GM18499 (cell line): ENCODE results near the gene RITA1.
"Not testable (repeated sequence)": the region's sequence is repeated elsewhere in the genome, so short reads cannot be mapped to it uniquely, and the experiment has no call there.

Experiments
- ATAC-seq: cut with Tn5 transposase; IDR thresholded peaks from one replicate; pipeline ENCODE4 v1.9.1; 2021; ENCODE audit warnings: moderate number of reproducible peaks; ENCODE audit not compliant: insufficient read depth, unreplicated experiment

Gene RITA1

DNA sequence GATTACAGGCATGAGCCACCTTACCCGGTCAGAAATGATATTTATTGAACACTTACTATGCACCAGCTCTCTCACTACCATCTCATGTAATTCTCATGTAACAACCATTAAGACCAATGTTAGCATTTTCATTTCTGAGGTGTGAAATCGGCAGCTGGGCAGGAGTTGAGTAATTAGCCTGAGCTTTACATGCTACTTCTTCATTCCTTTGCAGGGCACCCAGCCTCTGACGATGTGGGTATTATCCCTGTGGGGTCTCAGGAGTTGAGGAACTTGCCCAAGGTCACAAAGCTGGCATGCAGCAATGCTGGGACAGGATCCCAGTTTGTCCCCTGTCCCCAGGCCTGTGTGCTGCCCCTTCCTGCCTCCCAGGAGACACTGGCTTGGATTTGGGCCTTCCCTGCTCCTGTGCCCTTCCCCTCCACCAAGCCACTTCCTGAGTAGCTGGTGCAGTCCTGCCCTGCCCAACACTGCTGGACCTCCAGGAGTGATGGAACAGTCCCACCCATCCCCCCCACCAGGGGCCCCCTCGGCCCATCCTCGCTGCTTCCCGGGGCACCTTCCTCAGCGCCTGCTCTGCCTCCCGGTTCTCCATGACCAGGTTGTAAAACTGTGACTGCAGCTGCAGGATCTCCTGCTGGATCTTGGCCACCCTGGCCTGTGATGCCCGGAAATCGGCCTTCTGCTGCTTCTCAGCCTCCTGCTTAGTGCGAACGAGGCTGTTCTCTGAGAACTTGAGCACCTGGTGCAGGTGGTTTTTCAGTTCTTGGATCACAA is 14.7 kb downstream of the RITA1 start:
- no peak for ATAC-seq

DNA sequence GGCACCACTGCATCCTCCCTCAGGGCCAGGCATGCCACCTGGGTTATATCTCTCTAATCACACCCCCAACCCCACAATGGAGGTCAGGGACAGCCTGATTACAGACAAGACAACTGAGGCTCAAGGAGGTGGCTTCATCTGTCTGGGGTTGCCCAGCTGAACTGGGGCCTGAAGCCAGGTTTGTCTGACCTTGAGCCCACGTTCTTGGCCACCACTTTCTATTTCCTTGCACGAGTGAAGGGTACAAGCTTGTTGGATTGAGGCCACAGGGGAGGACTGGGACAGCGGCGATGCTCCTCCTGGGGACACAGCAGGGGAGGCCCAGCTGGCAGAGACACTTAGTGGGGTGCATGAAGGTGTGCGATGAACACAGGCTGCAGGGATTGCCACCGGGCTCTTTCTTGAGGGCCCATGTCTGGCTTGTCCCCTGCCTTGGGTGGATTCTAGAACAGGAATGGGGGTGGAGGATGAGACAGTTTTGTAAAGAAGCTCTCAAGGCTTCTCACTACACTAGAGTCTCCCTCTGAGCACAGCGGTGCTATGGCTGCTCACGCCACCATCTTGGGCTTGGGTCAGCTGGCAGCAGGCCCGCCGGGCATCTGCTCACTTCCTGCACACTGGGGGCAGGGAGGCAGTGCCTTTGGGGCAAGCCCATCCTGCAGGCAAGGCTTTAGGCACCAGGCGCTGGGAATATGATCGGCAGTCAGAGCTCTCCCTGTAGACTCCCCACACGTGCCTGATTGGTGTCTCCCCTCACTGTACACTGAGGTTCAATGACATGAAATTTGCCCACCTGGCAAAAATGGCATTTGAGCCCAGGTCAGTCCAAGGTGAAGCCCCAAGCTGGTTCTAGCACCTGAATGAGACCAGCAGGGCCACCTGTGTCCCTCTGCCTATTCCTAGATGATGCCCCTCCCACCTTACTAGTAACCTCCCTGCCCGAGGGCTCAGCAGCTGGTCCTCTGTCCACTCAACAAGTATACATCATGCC is 16.0 kb downstream of the RITA1 start:
- ATAC-seq, result no peak

DNA sequence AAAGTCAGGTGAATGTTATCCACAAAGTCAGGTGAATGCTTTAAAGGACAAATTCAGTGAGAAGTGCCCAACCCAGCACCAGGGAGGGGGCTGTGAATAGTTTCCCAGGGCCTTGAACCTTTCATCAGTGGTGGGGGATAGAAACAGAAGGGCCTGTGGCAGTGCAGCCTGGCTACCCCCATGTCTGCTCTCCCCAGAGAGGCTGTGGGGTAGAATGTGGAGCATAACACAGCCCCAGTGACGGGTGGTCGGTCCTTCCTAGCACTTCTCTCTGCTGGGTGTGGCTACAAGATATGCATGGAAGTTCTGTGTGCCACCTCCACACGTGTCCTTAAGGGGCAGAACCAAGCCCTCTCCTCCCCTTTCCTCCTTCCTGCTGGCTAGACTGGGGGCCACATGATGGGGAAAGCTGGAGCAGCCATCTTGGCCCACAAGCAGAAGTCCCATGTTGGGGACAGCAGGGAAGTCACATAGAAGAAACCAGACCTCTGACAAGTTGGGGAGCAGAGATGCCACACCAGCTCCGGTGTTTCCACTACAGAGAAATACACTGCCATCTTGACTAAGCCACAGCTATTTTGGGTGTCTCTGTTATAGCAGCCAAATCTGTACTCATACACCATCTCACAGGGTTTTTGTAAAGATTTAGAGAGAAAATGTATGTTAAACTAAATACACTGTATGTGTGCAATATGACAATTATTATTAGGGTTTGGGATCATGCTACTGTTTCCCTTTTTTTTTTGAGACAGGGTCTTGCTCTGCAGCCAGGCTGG is 17.0 kb downstream of the RITA1 start:
- no peak for ATAC-seq

DNA sequence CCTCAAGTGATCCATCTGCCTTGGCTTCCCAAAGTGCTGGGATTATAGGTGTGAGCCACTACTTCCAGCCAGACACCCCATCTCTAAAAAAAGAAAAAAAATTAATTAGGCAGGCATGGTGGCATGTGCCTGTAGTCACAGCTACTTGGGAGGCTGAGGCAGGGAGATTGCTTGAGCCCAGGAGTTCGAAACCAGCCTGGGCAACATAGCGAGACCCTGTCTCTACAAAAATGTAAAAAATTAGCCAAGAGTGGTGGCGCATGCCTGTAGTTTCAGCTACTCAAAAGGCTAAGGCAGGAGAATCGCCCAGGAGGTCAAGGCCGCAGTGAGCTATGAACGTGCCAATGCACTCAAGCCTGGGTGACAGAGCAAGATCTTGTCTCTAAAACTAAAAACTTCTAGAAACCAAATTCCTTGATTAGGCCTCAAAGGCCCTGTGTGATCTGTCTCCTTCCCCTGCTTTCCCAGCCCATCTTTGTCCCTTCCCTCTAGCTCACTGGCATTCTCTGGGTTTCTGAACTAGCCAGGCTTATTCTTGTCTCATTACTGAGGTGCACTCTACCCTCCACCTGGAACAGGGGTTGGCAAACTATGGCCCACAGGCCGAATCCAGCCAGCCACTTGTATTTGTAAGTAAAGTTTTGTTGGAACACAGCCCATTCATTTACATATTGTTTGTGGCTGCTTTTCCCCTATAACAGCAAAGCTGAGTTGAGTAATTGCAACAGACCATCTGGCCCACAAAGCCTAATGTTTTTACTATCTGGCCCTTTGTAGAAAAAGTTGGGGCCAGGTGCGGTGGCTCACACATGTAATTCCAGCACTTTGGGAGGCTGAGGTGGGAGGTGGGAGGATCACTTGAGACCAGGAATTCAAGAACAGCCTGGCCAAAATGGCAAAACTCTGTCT is 18.6 kb downstream of the RITA1 start:
- ATAC-seq, result no peak

DNA sequence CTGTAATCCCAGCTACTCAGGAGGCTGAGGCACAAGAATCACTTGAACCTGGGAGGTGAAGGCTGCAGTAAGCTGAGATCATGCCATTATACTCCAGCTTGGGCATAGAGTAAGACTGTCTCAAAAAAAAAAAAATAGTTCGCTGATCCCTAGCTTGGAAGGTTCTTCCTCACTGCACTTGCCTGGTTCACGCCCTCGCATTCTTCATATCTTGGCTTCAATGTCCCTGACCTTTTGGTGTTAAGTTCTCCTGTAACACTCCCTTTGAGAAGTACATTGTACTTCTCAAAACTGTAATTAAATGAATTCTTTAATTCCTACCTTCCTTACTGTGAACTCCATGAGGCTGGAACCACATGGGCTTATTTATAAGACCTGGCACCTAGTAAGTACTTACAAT is 19.3 kb downstream of the RITA1 start:
- no peak for ATAC-seq

GRCh38 chr12:113206802-113207201 is 21.3 kb downstream of the RITA1 start:
- not testable (repeated sequence) for ATAC-seq

GRCh38 chr12:113207613-113208040 is 22.1 kb downstream of the RITA1 start:
- no peak for ATAC-seq

- peak; percentile 67 for ATAC-seq
Observed at GRCh38 chr12:113208041-113208934, 22.8 kb downstream of the RITA1 start.

- no peak for ATAC-seq
Observed at GRCh38 chr12:113211160-113211559, 25.6 kb downstream of the RITA1 start.

- ATAC-seq, result no peak
Observed at GRCh38 chr12:113214895-113215400, 29.4 kb downstream of the RITA1 start.

GRCh38 chr12:113216027-113216426 is 30.5 kb downstream of the RITA1 start:
- no peak for ATAC-seq

- no peak for ATAC-seq
Observed at GRCh38 chr12:113220593-113221180, 35.2 kb downstream of the RITA1 start.

DNA sequence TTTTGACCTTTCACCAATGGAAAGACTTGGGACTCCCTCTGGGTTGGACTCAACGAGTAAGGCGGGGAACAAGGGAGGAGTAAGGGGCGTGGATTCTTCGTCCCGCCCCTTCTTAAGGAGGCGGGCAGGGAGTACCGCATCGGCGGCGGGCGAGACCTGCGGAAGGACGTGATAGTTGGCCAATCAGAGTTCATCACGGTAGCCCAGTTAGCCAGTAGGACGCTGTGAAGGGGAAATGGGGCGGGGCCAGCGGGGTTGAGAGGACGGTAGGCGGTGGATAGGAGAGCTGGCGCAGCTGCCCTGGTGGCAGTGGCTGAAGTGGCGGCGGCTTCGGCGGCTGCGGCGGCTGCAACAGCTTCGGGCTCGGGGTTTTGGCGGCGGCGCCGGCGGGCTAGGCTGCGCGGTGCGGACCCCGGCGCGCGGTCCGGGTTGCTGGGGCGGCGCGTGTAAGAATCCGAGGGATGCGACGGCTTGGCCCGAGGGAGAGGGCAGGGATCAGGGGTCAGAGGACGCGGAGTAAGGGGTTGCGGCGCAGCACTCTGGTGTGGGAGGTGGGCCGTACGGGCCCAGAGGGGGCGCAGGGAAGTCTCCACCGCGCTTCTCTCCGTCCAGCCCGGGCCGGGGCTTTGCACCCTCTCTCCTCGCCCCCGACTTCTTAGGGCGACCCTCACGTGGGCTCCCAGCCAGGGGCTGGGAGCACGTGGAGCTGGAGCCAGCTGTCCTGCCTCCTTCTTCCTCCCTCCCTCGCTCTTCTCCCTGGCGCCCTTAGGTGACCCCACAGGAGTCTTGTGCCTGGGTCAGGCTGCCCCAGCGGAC is 35.9 kb downstream of the RITA1 start, which contains the start of gene TPCN1:
TPCN1 (plus strand) TSS at position 284 of the 816 bp plus-strand sequence. CDS start 5,389 bp downstream, outside the sequence.
- ATAC-seq, result peak; percentile 94

DNA sequence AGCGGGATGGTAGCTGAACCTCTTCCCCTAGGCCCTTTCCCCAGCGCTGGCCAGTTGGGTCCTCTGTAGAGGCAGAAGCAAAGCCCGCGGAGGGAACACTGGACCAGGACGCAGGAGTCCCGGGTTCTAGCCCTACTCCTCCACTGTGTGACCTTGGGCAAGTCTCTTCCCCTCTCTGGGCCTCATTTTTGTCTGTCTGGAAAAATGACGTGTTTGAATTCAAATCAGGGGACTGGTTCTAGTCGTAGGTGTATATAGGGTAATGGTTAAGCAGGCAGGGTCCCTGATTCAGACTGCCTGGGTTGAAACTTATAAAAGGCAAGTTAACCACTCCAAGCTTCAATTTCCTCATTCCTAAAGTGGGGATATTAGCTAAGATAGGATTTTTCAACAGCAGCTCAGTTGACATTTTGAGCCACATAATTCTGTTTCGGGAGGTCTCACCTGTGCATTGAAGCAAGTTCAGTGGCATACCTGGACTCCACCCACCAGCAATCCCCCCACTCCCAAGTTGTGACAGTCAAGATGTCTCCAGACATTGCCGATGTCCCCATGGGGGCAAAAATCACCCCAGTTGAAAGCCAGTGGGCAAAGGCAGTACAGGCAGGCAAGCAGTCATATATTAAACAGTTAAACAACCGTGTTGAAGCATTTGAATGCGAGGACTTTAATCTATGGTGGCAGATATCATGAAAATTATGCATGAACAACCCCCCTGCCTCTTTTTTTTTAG is 36.6 kb downstream of the RITA1 start:
- no peak for ATAC-seq

DNA sequence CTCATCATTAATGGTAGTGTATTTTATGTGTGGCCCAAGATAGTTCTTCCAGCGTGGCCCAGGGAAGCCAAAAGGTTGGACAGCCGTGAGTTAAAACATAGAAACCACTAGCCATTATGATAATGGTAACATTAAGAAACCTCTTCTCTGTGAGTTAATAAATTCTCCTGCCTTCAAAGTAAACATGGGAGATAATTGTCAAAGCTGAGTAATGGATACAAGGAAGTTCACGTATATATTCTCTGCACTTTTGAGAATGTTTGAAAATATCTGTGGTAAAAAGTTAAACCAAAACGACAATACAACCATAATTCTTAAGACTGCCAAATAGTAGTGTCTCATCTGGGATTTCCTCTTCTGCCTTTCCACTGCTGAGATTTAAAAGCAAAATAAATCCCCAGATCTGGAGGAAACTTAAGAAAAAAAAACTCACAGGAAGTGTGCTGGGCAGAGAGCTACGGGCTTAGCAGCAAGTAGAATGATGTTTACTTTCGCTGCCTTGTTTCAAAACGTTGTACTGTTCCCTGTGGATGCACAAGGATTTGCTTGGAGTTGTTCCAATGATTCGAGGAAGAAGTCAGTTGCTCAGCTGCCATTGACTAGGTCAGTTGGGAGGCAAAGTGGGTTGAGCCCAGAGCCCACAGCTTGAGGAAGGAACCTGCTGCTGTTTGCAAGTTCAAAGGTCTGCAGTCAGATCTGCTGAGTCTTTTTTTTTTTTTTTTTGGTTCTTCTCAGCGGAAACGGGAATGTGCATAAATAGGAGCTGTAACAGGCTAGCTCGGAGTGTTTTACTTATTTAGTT is 37.4 kb downstream of the RITA1 start:
- no peak for ATAC-seq
